Measurements from ENCODE around the gene OBP2A. TPM values are rescaled to one million over a fixed set of nuclear protein-coding genes. Genes with fewer than 3 reads are reported as not detected.

The OBP2A gene
- total and polyA plus RNA-seq, 2 donors (not counting 1 experiment from before 2014, with no cell fraction given), result not detected

DNA sequence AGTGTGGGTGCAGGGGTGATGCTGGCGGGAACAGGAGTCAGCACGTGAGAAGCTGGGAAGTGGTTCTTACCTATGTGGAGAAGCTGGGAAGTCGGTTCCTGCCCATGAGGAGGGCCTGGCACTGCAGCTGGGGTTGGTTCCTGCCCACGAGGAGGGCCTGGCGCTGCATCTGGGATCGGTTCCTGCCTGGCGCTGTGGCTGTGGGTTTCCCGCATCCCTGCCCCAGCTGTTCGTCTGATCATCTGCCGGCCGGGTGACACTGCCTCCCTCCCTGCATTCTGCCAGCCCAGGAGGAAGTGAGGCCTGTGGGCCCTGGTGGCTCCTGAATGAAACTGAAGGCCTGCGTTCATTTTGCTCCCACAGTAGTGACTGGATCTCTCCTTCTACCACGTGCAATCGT lies 5.1 kb downstream of the OBP2A start:
- Histone ChIP-seq H3K9ac (ENCODE audit: insufficient read depth, low read length) (no peak overlapping the region), H3K4me2 (ENCODE audit: extremely low read depth, insufficient read depth, low read length) (no peak overlapping the region), H3K4me1 (ENCODE audit: control insufficient read depth, extremely low read depth, insufficient read depth, low read length) (no peaks in the 10 kb centered on the region), H3K36me3 (ENCODE audit: control insufficient read depth, insufficient read depth, low read length) (no peaks in the 10 kb centered on the region), H3K9me3 (ENCODE audit: control insufficient read depth, insufficient read depth, low read depth, low read length) (no peaks in the 10 kb centered on the region), H3K4me3 (replicated peaks in 1 of 4; ENCODE audit: control extremely low read depth in 1 of 4, insufficient read depth in 1 of 4, low read depth in 3 of 4, low read length in 4 of 4) (no peak overlapping the region), H4K20me1 (ENCODE audit: control insufficient read depth, extremely low read depth, insufficient read depth, low read length) (no peaks in the 10 kb centered on the region), H3K79me2 (ENCODE audit: control insufficient read depth, insufficient read depth, low read length) (no peaks in the 10 kb centered on the region), H3K27ac (ENCODE audit: insufficient read depth, low read length) (no peak overlapping the region), H2AFZ (ENCODE audit: low read length) (no peak overlapping the region), H3K27me3 (ENCODE audit: control insufficient read depth, insufficient read depth, low read length) (no peaks in the 10 kb centered on the region)
- DNase-seq (ENCODE audit: low read depth in 2 of 2), result no peak
- no peak for TF ChIP-seq EZH2 (IDR thresholded peaks at IDR 0.05; ENCODE audit: low read length, missing control alignments)
- TF ChIP-seq, protein P1, sequence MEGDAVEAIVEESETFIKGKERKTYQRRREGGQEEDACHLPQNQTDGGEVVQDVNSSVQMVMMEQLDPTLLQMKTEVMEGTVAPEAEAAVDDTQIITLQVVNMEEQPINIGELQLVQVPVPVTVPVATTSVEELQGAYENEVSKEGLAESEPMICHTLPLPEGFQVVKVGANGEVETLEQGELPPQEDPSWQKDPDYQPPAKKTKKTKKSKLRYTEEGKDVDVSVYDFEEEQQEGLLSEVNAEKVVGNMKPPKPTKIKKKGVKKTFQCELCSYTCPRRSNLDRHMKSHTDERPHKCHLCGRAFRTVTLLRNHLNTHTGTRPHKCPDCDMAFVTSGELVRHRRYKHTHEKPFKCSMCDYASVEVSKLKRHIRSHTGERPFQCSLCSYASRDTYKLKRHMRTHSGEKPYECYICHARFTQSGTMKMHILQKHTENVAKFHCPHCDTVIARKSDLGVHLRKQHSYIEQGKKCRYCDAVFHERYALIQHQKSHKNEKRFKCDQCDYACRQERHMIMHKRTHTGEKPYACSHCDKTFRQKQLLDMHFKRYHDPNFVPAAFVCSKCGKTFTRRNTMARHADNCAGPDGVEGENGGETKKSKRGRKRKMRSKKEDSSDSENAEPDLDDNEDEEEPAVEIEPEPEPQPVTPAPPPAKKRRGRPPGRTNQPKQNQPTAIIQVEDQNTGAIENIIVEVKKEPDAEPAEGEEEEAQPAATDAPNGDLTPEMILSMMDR (conservative IDR thresholded peaks at IDR 0.05 in 1 of 2, IDR thresholded peaks at IDR 0.05 in 1 of 2; ENCODE audit: low read depth in 1 of 2, low read length in 2 of 2), result no peak

DNA sequence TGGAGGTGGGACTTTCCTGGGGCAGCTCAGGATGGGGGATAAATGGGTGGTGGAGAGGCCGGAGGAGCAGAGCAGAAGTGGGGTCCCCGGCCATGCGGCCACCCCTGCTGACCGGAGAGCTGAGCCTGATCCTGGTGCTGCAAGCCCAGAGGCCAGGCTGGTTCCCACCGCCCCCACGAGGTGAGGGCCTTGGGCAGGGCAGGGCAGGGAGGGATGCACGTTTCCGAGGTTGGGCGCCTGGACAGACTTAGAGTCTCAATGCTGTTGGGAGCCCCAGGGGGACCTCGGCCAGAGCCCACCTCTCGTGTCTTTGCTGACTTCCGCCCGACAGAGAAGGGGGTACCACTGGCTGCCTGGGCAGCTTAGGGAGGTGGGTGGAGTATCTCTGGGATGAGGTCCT lies 5.5 kb downstream of the OBP2A start:
- Histone ChIP-seq H3K79me2 (ENCODE audit: control insufficient read depth, insufficient read depth, low read length) (no peaks in the 10 kb centered on the region), H3K4me2 (ENCODE audit: extremely low read depth, insufficient read depth, low read length) (no peak overlapping the region), H3K9ac (ENCODE audit: insufficient read depth, low read length) (no peak overlapping the region), H3K4me1 (ENCODE audit: control insufficient read depth, extremely low read depth, insufficient read depth, low read length) (no peaks in the 10 kb centered on the region), H3K9me3 (ENCODE audit: control insufficient read depth, insufficient read depth, low read depth, low read length) (no peaks in the 10 kb centered on the region), H4K20me1 (ENCODE audit: control insufficient read depth, extremely low read depth, insufficient read depth, low read length) (no peaks in the 10 kb centered on the region), H3K27me3 (ENCODE audit: control insufficient read depth, insufficient read depth, low read length) (no peaks in the 10 kb centered on the region), H3K36me3 (ENCODE audit: control insufficient read depth, insufficient read depth, low read length) (no peaks in the 10 kb centered on the region), H3K4me3 (replicated peaks in 1 of 4; ENCODE audit: control extremely low read depth in 1 of 4, insufficient read depth in 1 of 4, low read depth in 3 of 4, low read length in 4 of 4) (no peak overlapping the region), H3K27ac (ENCODE audit: insufficient read depth, low read length) (no peak overlapping the region), H2AFZ (ENCODE audit: low read length) (no peak overlapping the region)
- DNase-seq (ENCODE audit: low read depth in 2 of 2), result no peak
- TF ChIP-seq, protein P1 (conservative IDR thresholded peaks at IDR 0.05 in 1 of 2, IDR thresholded peaks at IDR 0.05 in 1 of 2; ENCODE audit: low read depth in 1 of 2, low read length in 2 of 2), result no peak
- no peak for TF ChIP-seq EZH2 (IDR thresholded peaks at IDR 0.05; ENCODE audit: low read length, missing control alignments)

DNA sequence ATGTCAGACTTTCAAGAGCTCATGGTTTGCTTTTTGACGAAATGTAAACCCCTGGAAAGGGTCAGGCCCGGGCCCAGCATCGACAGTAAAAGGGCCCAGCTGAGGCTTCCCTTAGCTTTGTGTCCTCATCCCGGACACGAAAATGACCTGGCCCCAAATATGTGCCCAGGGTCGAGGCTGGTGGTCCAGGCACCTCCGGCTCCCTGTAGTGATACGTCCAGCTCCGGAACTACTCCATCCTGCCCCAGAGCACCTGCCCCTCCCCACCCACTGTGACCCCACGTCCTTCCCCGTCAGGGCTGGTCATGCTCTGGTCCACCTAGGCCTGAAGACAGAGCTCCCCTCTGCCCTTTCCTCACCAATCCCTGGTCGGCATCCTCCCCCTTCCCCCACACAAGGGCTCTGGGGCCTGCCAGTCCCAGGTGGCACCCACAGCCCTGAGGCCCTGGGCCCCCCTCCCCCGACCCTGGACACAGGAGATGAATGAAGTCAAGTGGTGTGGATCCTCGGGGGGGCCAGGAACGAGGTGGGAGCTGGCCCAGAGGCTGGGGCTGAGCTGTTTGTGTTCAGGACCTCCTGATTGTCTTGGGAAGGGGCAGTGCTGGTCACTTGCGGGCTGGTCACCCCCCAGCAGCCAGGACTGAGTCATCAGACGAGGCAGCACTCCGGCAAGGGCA lies 6.2 kb downstream of the OBP2A start:
- H3K27me3 ChIP-seq (ENCODE audit: control insufficient read depth, insufficient read depth, low read length), result no peaks in the 10 kb centered on the region

More for the DNA sequence above, 6.2 kb downstream of the OBP2A start:
- H3K9me3 ChIP-seq (ENCODE audit: control insufficient read depth, insufficient read depth, low read depth, low read length), result no peaks in the 10 kb centered on the region
- H3K4me3 ChIP-seq (replicated peaks in 1 of 4; ENCODE audit: control extremely low read depth in 1 of 4, insufficient read depth in 1 of 4, low read depth in 3 of 4, low read length in 4 of 4), result no peak overlapping the region
- H3K27ac ChIP-seq (ENCODE audit: insufficient read depth, low read length), result no peak overlapping the region
- H3K36me3 ChIP-seq (ENCODE audit: control insufficient read depth, insufficient read depth, low read length), result no peaks in the 10 kb centered on the region
- H3K4me1 ChIP-seq (ENCODE audit: control insufficient read depth, extremely low read depth, insufficient read depth, low read length), result no peaks in the 10 kb centered on the region
- H2AFZ ChIP-seq (ENCODE audit: low read length), result no peak overlapping the region
- no peak overlapping the region for H3K4me2 ChIP-seq (ENCODE audit: extremely low read depth, insufficient read depth, low read length)
- H4K20me1 ChIP-seq (ENCODE audit: control insufficient read depth, extremely low read depth, insufficient read depth, low read length), result no peaks in the 10 kb centered on the region
- no peaks in the 10 kb centered on the region for H3K79me2 ChIP-seq (ENCODE audit: control insufficient read depth, insufficient read depth, low read length)
- DNase-seq (ENCODE audit: low read depth in 2 of 2), result no peak
- TF ChIP-seq EZH2 (IDR thresholded peaks at IDR 0.05; ENCODE audit: low read length, missing control alignments), result no peak
- TF ChIP-seq, protein P1 (conservative IDR thresholded peaks at IDR 0.05 in 1 of 2, IDR thresholded peaks at IDR 0.05 in 1 of 2; ENCODE audit: low read depth in 1 of 2, low read length in 2 of 2), result no peak
- no peak overlapping the region for H3K9ac ChIP-seq (ENCODE audit: insufficient read depth, low read length)

Data from fibroblast of lung (primary cell).